ENCODE results near the gene SPINK7. TPM values are rescaled to one million over a fixed set of nuclear protein-coding genes. Genes with fewer than 3 reads are reported as not detected.

The SPINK7 gene
- total RNA-seq, 1 experiment from 2014 or later = not detected

- DNase-seq (ENCODE audit: low read depth) = no peak
Measured at GRCh38 chr5:148343603-148344487, 31.6 kb downstream of the SPINK7 start.

DNA sequence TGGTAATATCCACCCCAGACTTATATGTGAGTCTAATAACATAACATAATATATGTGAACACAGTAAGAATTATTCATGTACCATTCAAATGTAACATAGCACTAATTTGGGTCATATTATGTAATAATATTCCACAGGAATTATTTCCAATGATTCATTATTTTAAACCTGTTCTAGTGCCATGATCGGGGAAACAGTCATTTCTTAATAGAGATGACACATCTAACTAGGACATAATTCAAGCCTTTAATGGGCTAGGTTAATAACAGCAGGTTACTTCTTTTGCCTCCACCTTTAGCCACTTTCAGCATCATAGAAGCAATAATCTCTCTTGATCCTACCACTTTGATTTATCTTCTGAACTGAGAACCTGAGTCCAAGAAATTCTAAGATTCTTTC lies 35.5 kb downstream of the SPINK7 start:
- DNase-seq (ENCODE audit: low read depth) = no peak

DNA sequence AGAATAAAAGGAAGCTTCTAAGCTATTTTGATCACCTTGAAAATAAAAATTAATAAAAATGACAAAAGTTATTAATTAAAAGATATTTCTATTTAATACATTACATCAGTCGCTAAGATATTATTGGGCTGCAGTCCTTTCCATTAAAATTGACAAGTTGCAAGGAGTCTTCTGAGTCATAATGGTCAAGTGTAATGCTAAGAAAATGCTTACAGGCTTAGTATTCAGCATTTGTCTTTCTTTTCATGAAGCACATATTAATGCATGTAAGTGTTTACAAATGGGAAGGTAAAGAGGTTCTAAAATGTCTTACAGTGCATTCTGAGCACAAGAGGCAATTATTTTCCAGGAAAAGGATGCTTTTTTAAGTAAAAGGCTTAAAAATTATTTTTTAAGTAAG lies 40.5 kb downstream of the SPINK7 start:
- no peak for DNase-seq (ENCODE audit: low read depth)

DNA sequence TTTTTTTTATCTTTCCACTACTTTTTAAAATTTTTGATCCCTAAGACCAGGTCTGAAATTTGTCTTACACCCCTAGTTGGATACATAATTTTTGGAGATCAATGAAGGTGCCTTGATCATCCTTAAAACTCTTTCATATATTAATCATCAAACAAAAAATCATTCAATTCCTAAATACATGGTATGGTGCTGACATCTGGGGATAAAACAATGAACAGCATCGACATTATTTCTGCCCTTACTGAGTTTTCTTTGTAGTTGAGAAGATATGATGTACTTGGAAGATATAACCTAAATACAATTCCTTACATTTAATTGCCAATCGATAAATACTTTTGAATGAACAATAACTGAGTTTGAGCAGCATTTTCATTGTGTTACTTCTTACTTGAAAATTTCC lies 41.4 kb downstream of the SPINK7 start:
- DNase-seq (ENCODE audit: low read depth) = no peak

GRCh38 chr5:148364343-148364742 lies 52.1 kb downstream of the SPINK7 start:
- no peak for DNase-seq (ENCODE audit: low read depth)

Other genes with a start within 250 kb of the SPINK7 start
- gene SPINK5, start 248.4 kb upstream of the SPINK7 start, total RNA-seq (2014; rRNA removed; shearing (Covaris generic)) = not detected in 2 replicates
- not detected in 2 replicates for gene SPINK14, start 143.9 kb upstream of the SPINK7 start, total RNA-seq (2014; rRNA removed; shearing (Covaris generic))
- gene SPINK6, start 109.4 kb upstream of the SPINK7 start, total RNA-seq (2014; rRNA removed; shearing (Covaris generic)) = not detected in 2 replicates
- not detected in 2 replicates for gene MARCOL, start 73.9 kb upstream of the SPINK7 start, total RNA-seq (2014; rRNA removed; shearing (Covaris generic))
- not detected in 2 replicates for gene SPINK13, start 43.6 kb upstream of the SPINK7 start, total RNA-seq (2014; rRNA removed; shearing (Covaris generic))
- gene SPINK9, start 23.1 kb downstream of the SPINK7 start, total RNA-seq (2014; rRNA removed; shearing (Covaris generic)) = not detected in 2 replicates
- gene FBXO38, start 71.5 kb downstream of the SPINK7 start, total RNA-seq (2014; rRNA removed; shearing (Covaris generic)) = 38.2 and 40.3 TPM in 2 replicates

Data from Daoy (cell line).